ENCODE data around the gene ARAP3. TPM values are rescaled to one million over a fixed set of nuclear protein-coding genes. Genes with fewer than 3 reads are reported as not detected.
A peak's percentile ranks its signal among the peaks of the same experiment; 100 is the strongest.

The ARAP3 gene
- total RNA-seq, 1 experiment from 2014 or later: 15.1 TPM

- POLR2A ChIA-PET: no interaction called here
Observed at GRCh38 chr5:141713616-141714309, 31.7 kb upstream of the ARAP3 start.

More at GRCh38 chr5:141713616-141714309, 31.7 kb upstream of the ARAP3 start:
- ChIA-PET CTCF (interaction anchor here (1.1 to 1.4 kb wide), 3 partner anchors 9 to 165 kb away, joined by 3 to 4 read pairs (median 3); no protein-coding TSS in a partner anchor), RAD21 (ENCODE audit: low non-redundant PET in 1 of 2, low total read pairs in 2 of 2, uncharacterized antibody in 2 of 2, unreplicated experiment in 2 of 2) (no interaction called here)
- peak overlapping the region; percentile 63 for H3K4me2 ChIP-seq (ENCODE audit: low read length)
- 0 out of 4 replicates have a peak overlapping the region, but pooled peaks of 1 of the 2 experiments have one; percentile 2 for H3K4me3 ChIP-seq (replicated peaks in 1 of 2; ENCODE audit: low read depth in 1 of 2, low read length in 2 of 2)
- H3K9me3 ChIP-seq (ENCODE audit: control insufficient read depth in 1 of 2, insufficient read depth in 1 of 2, low read depth in 1 of 2, low read length in 2 of 2): no peaks in the 10 kb centered on the region
- intact Hi-C loops (cut with micrococcal nuclease): no loop called here
- ATAC-seq: peak; percentile 65
- H3K4me1 ChIP-seq (ENCODE audit: control insufficient read depth in 1 of 2, insufficient read depth in 2 of 2, low read length in 2 of 2): peaks cover 22 to 38% of the 10 kb centered on the region in 2 experiments
- peak overlapping the region; percentile 24 for H2AFZ ChIP-seq (ENCODE audit: low read depth, low read length, poor library complexity, severe bottlenecking)
- H3K27me3 ChIP-seq (ENCODE audit: insufficient read depth, low read length): no peaks in the 10 kb centered on the region
- H3K79me2 ChIP-seq (ENCODE audit: insufficient read depth, low read length): no peaks in the 10 kb centered on the region
- DNase-seq (ENCODE audit: low read depth, low spot score): no peak
- H3K36me3 ChIP-seq (ENCODE audit: control insufficient read depth in 1 of 2, insufficient read depth in 2 of 2, low read length in 2 of 2): no peaks in the 10 kb centered on the region
- H4K20me1 ChIP-seq (ENCODE audit: insufficient read depth): no peaks in the 10 kb centered on the region
- H3K9me2 ChIP-seq (ENCODE audit: insufficient read depth): no peaks in the 10 kb centered on the region
- no peak overlapping the region for H3K27ac ChIP-seq (ENCODE audit: low read depth, low read length)
- no peak overlapping the region for H3K9ac ChIP-seq (ENCODE audit: low read length)
- BruUV-seq (replicated peaks): no TSS peak
- no peak for TF ChIP-seq RAD21 (IDR thresholded peaks at IDR 0.05; ENCODE audit: low read depth)
- peak; percentile 71 for TF ChIP-seq MAX (IDR thresholded peaks at IDR 0.05)
- TF ChIP-seq CTCF (IDR thresholded peaks at IDR 0.05 in 2 of 3, conservative IDR thresholded peaks at IDR 0.05 in 1 of 3; ENCODE audit: borderline replicate concordance in 1 of 3, insufficient read depth in 1 of 3, low read depth in 2 of 3, low read length in 2 of 3): no peak
- no peak; the same call in 1 of the 2 replicates for TF ChIP-seq SIN3A (IDR thresholded peaks at IDR 0.05; ENCODE audit: low read depth)
- 0 out of 2 replicates have a peak, but pooled peaks have one; percentile 14 for TF ChIP-seq POLR2AphosphoS5 (IDR thresholded peaks at IDR 0.05; ENCODE audit: low read depth, low read length)
- TF ChIP-seq SP1 (IDR thresholded peaks at IDR 0.05; ENCODE audit: low read depth): peak; percentile 35
- TF ChIP-seq ZNF274 (IDR thresholded peaks at IDR 0.05; ENCODE audit: low read depth, low read length): no peak
